ENCODE results near the gene C14orf180.

The C14orf180 gene

DNA sequence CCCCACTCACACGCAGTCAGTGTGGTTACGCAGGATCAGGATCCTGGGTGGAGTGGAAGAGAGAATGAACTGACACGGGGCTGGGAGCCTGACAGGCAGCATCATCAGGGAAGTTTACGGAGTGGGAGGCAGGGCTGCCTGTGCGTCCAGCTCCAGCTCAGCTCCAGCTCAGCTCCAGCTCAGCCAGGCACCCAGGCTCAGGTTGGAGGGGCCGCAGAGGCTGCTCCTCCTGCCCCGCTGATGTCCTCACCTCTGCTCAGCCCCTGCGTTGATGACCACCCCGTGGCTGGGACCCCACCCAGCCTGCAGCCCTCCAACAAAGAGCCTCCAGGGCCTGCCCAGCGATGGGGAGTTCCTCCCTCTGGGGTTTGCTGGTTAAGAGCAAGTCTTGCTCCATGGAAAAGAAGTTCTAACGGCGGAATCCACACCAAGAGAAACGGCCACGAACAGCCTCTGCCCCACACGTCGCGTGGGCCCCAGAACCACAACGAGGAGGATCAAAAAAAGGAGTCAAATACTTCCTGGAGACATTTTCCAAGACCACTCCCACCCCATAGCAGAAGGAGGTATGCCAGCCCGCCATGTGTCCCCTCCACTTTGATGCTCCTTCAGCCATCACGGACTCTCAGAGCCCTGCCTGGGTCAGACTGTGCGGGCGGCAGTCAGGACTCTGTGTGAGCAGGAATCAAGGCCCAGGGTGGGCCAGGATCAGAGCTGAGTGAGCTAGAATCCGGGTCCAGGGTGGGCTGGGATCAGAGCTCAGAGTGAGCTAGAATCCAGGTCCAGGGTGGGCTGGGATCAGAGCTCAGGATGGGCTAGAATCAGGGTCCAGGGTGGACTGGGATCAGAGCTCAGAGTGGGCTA lies 17.7 kb upstream of the C14orf180 start:
- DNase-seq, result no peak

DNA sequence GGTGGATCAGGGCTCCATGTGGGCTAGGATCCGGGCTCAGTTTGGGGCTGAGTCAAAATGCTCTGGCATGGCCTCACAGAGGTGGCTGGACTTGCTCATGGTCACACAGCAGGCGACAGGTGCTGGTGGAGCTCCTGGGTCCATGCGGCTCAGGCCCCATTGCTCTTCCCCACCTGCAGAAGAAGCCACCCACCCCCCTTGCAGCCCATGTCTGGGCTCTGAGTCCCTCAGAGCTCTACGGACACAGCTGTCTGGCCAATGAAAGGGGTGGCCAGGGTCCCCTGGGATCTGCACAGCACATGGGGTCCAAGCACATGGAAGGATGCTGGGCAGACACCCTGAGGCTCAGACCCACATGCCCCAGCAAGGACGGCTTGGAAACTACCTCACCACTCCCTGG lies 17.0 kb upstream of the C14orf180 start:
- DNase-seq, result no peak

DNA sequence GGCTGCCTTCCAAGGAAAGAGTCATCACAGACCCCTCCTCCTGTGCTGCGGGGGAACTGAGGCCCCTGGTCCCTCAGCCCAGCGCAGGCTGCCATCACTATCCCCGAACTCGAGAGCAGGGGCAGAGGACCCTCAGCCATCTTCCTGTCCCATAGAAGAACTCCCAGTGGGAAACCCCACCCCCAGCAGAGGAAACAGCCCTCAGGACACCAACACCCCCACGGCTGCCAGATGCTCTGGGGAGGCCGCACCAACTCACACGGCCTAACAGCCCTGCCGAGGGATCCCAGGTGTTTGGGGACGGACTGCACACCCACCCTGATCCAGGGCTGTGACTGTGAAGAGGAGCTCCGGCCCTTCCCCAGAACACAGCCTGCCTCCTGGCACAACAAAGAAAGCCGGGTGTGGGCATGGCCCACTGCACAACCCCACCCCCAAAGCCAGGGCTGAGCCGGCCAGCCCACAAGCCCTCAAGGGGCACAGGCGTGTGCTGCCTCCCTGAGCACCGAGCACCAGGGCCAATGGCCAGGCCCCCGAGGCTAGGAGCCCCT lies 16.3 kb upstream of the C14orf180 start:
- no peak for DNase-seq

- DNase-seq, result peak; percentile 20 to 40
These were observed 15.6 kb upstream of the C14orf180 start for GRCh38 chr14:104563742-104564615.

- no peak for DNase-seq
These were observed 14.6 kb upstream of the C14orf180 start for GRCh38 chr14:104564744-104565679.

DNA sequence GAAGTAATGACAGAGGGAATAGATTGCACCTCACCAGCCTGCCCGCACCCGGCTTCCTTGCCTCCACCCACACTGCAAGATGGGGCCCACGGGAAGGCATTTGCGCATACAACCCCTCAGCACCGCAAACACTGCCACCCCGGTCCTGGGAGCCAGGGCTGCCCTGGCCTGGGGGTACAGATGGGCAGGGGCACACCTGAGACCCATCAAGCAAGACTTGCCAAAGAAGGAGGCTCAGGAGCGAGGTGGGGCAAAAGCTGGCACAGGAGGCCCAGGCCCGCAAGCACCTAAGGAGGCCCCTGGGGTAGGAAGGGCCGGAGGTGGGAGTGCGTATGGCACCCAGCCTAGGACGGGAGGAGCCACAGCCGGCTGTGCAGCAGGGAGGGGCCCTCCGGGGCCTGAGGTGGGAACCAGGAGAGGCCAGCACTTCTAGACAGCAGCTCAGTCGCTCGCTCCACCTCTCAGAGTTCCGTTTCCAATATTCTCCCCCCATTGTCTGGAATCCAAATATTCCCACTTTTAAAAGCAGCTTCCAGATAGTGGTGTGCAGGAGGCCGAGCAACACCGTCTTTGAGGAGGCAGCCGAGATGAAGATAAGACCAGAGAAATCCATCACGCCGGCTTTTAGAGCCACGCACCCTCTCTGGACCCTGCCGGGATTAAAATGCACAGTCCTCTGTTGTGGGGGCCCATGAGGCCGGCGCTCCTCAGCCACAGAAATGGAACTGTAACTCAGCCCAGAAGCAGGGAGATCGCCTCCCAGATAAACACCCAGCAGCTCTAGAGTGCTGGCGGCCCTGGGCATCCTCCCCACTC lies 12.2 kb upstream of the C14orf180 start:
- no peak for DNase-seq

DNA sequence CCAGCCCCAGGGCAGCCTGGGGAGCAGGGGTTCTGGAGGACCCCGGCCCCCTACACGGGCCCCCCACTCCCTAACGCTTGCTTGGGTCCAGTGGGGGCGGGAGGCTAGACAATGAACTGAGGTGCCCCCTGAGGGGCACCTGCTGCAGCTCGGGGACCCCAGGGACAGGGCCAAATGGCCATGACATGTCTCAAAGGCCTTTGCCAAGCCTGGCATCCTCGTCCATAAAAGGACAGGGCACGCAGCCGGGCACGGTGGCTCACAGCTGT lies 11.7 kb upstream of the C14orf180 start:
- no peak for DNase-seq

- DNase-seq, result no peak
These were observed 10.9 kb upstream of the C14orf180 start for GRCh38 chr14:104568620-104569019.

GRCh38 chr14:104569435-104569834 lies 10.1 kb upstream of the C14orf180 start:
- DNase-seq, result no peak

DNA sequence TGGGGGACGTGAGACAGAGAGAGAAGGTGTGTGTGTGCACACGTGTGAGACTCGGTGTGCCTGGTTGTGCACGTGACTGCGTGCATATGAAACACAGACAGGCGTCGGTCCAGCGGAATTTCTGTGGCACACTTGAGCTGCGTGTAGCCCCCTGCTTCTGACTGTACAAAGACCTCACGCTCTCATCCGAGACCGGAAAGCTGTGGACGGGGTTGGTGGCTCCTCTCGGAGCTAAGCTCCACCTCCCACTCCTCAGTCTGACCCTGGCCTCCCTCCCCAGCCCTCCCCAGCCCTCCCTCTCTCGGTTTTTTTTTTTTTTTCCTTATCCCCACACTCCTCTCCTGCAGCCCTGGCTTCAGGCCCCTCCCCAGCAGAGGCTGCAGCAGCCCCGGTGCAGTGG lies 8.3 kb upstream of the C14orf180 start:
- no peak for DNase-seq

- DNase-seq, result no peak
These were observed 7.4 kb upstream of the C14orf180 start for GRCh38 chr14:104572024-104572626.

GRCh38 chr14:104572668-104573067 lies 6.9 kb upstream of the C14orf180 start:
- DNase-seq, result no peak

DNA sequence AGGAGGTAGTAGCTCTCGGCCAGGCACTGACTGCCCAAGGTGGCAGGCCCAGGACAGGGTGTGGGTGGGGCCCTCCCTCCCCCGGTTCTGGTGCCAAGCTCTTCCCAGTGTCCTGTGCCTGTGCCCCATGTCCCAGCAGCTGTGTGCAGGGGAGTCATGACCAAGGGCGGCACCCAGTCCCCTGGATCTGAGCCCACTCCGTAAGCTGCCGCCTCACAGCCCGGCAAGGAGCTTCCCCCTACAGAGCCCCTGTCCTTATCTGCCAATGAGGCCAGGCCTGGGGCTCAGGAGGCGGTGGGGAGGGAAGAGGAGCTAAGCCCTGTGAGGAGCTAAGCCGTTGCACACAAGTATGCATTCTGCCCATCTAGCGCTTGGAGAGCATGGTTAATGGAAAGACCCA lies 5.6 kb upstream of the C14orf180 start:
- DNase-seq, result no peak

DNA sequence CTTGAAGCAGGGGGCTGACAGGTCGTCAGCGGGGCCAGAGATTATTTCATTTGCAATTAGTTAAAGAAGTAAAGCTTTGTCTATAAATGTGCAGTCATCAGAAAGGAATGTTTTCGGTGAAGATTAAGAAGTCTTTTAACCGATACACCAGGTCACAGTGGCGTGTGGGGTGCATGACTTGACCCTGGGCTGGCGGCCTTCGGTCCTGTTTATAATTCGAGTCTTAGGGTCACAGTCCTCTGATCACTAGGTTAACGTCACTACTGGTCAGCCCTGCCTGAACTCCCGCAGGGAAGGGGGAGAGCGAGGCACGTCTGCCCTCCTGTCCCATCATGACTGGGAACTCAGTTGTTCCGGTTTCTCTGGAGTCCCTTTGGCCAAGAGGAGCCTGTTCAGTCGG lies 5.0 kb upstream of the C14orf180 start:
- DNase-seq, result no peak

- DNase-seq, result no peak
These were observed 4.5 kb upstream of the C14orf180 start for GRCh38 chr14:104574978-104575583.

DNA sequence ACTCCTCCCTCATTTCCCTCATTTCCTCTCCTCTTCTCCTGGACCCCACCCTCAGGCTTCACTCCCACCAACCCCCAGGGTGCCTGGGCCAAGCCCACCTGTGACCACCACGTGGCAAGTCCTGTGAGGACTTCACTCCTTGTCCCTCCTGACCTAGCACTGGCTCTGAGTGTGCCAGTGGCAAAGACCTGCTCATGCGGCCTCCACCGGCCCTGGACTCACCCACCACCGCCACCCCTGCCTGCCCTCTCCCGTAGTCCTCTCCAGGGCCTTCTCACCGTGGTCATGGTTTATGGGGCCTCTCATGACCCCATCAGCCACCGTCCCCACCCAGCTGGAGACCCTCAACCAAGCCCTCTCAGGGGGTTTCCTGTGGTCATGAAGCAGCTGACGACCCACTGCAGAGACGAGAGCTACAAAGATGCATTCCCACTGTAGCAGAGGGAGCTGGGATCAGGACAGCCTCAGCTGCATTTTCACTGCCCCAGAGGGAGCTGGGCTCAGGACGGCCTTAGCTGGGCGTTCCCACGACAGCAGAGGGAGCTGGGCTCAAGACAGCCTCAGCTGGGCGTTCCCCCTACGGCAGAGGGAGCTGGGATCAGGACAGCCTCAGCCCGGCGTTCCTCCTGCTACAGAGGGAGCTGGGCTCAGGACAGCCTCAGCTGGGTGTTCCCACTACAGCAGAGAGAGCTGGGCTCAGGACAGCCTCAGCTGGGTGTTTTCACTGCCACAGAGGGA lies 3.2 kb upstream of the C14orf180 start:
- DNase-seq, result no peak

DNA sequence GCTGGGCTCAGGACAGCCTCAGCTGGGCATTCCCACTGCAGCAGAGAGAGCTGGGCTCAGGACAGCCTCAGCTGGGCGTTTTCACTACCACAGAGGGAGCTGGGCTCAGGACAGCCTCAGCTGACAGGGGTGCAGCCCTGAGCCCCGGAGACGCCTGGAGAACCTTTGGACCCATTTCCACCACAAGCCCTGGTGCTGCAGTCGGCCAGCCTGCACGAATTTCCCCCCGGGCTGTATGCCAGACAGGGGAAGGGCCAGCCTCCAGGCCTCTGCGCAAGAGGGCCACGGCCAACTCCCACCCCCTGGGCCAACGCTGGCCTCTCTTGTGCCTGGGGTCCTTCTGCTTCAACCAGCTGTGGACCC lies 2.6 kb upstream of the C14orf180 start:
- DNase-seq, result no peak

DNA sequence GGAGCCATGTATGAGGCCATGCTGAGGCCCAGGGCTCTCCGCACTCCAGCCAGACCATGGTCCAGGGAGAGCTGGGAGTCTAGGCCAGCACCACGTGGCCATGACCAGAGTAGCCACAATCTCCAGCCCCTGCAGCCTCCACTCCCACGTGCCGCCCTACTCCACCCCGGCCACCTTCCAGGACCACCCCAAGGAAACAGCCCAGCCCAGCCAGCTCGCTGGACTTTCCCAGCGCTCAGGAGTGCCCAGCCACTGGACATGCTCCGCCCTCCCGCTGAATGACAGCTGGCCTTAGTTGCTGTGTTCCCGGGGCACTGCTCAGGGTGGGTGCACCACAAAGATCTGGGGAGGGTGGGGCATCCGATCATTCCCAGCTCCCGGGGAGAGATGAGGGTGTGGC lies 2.1 kb upstream of the C14orf180 start:
- DNase-seq, result no peak

DNA sequence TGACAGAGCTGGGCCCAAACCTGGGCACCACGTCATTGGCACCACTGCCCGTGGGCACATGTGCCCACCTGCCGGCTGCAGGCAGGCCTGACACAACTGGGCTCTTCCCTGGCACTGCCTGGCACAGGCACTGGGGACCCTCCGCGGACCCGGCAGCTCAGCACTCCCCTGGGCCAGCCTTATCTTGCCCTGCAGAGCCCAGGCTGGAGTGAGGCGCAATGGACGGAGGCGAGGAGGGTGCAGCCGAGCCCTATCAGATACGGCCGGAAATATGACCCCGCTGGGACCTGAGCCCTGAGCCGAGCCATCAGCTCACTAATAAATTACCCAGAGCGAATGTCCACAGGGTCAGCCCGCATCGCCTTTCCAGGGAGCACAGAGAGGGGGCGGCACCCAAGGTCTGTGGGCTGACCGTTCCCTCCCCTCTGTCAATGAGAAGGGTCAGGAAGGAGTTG lies 1.7 kb upstream of the C14orf180 start:
- no peak for DNase-seq

GRCh38 chr14:104578321-104578720 lies 1.2 kb upstream of the C14orf180 start:
- no peak for DNase-seq

Data from Kasumi-1 (cell line).